HG02840 (cell line): ENCODE results near the gene GBP5.
"Not testable (repeated sequence)": the region's sequence is repeated elsewhere in the genome, so short reads cannot be mapped to it uniquely, and the experiment has no call there.

Source experiments
- ATAC-seq: cut with Tn5 transposase; IDR thresholded peaks from one replicate; pipeline ENCODE4 v1.9.1; 2021; ENCODE audit warnings: mild to moderate bottlenecking, moderate library complexity, moderate number of reproducible peaks; ENCODE audit not compliant: unreplicated experiment, low FRiP score

Gene GBP5

GRCh38 chr1:89284078-89284763 lies 11.6 kb upstream of the GBP5 start:
- ATAC-seq = not testable (repeated sequence)

DNA sequence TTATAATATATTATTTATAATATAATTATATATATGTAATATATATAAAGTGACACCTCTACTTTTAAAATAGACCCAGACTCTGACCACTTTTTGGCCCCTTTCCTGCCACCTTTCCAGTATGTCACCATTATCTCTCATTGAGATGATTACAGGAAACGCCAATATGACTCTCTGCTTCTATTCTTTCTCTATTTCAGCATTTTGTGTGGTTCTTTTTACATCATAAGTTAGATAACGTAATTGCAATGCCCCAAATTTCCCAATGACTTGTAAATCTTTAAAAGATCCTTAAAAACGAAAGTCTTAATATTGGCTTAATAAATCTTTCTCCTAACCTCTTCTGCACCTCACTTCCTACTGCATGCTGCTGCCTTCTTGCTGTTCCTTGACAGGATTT lies 8.1 kb upstream of the GBP5 start:
- ATAC-seq = no peak

DNA sequence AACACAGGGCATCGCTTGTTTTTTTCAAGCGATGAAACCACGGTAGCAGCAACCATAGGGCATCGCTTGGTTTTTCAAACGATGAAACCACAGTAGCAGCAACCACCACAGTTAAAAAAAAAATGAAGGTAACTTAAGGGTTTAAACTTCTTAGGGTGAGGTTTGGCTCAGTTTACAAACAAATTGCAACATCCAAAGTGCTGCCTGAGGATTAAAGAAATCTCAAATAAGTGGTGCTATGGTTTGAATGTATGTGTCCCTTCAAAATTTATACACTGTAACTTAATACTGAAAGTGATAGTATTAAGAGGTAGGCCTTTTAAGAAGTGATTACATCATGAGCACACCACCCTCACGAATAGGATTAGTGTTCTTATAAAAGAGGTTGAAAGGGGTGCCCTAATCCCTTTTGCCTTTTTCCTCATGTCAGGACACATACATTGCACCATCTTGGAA lies 6.4 kb upstream of the GBP5 start:
- no peak for ATAC-seq

GRCh38 chr1:89277725-89278124 lies 5.1 kb upstream of the GBP5 start:
- ATAC-seq = no peak

- no peak for ATAC-seq
These were observed 4.0 kb upstream of the GBP5 start for GRCh38 chr1:89276690-89277089.

DNA sequence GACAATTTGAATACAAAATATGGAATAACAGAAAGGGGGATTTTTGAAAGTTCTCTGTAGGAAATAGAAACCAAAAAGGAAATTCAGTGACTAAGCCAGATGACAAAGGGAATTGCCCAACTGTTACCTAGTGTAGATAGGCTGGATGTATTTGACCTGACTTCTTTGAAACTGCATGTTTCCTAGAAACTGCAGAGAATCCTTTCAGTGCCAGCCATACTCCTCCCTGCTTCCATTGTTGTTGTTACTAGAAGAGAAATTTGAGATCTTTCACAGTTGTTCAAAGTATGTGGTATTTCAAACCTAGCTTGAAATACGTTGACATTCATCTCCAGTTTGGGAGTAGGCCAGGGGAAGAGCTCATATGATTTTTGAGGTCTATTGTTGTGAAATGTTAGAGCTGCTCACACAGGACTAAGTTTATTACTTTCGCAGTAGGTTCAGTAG lies 1.8 kb upstream of the GBP5 start:
- ATAC-seq = no peak

- no peak for ATAC-seq
These were observed 691 bp upstream of the GBP5 start for GRCh38 chr1:89273324-89273778.

GRCh38 chr1:89271341-89272015 lies 1.2 kb downstream of the GBP5 start:
- ATAC-seq = no peak

DNA sequence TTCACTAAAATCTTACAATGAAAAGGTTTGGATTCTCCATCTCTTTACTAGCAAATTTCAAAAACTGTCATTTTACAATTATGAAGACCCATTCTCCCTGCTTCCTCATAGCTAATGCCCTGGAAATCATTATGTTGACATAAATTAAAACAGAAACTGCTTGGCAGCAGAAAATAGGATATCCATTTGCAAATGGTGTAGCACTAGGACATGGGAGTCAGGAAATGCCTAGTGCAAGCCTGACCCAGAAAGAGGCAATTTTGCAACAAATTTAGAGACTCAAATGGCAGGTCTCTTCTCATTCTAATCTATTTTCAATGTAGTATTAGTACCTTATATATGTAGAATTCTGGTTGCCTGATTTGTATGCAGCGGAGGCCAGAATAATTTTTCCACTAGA lies 2.2 kb downstream of the GBP5 start:
- no peak for ATAC-seq

- ATAC-seq = no peak
These were observed 3.4 kb downstream of the GBP5 start for GRCh38 chr1:89269277-89269676.

- no peak for ATAC-seq
These were observed 10.0 kb downstream of the GBP5 start for GRCh38 chr1:89262643-89263042.

- ATAC-seq = no peak
These were observed 10.6 kb downstream of the GBP5 start for GRCh38 chr1:89261926-89262515.

- no peak for ATAC-seq
These were observed 11.9 kb downstream of the GBP5 start for GRCh38 chr1:89260566-89261255.

DNA sequence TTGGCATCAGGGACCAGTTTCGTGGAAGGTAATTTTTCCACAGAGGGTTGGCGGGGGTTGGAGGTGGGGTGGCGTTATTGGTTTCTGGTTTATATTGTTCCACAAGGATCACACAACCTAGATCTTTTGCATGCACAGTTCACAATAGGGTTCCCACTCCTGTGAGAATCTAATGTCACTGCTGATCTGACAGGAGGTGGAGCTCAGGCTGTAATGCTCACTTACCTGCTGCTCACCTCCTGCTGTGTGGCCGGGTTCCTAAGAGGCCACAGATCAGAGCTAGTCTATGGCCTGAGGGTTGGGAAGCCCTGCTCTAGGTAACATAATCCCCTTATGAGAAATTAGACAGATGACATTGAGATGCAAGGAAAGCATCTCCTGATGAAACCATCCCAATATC lies 12.6 kb downstream of the GBP5 start:
- ATAC-seq = no peak

GRCh38 chr1:89259283-89259971 lies 13.2 kb downstream of the GBP5 start:
- ATAC-seq = no peak

GRCh38 chr1:89257041-89257440 lies 15.6 kb downstream of the GBP5 start:
- ATAC-seq = no peak

GRCh38 chr1:89255581-89255980 lies 17.1 kb downstream of the GBP5 start:
- ATAC-seq = not testable (repeated sequence)

GRCh38 chr1:89254658-89255287 lies 17.9 kb downstream of the GBP5 start:
- no peak for ATAC-seq

- no peak for ATAC-seq
These were observed 29.6 kb downstream of the GBP5 start for GRCh38 chr1:89243046-89243445.
